Loucy (cell line): Measurements from ENCODE around the gene MANSC1.

Source experiments
- EZH2phosphoT487 ChIP-seq: fragments of 200-600 bp; IDR thresholded peaks from 2 replicates; pipeline ENCODE4 v1.6.1; 2018; ENCODE audit warnings: antibody characterized with exemption, mild to moderate bottlenecking, moderate library complexity, borderline replicate concordance
- TF ChIP-seq, protein P1 (sequence below): fragments of 200-600 bp; sonication (generic); conservative IDR thresholded peaks from 2 replicates; pipeline ENCODE4 v1.5.1; 2014; ENCODE audit warnings: mild to moderate bottlenecking, antibody characterized with exemption, low read length

DNA sequence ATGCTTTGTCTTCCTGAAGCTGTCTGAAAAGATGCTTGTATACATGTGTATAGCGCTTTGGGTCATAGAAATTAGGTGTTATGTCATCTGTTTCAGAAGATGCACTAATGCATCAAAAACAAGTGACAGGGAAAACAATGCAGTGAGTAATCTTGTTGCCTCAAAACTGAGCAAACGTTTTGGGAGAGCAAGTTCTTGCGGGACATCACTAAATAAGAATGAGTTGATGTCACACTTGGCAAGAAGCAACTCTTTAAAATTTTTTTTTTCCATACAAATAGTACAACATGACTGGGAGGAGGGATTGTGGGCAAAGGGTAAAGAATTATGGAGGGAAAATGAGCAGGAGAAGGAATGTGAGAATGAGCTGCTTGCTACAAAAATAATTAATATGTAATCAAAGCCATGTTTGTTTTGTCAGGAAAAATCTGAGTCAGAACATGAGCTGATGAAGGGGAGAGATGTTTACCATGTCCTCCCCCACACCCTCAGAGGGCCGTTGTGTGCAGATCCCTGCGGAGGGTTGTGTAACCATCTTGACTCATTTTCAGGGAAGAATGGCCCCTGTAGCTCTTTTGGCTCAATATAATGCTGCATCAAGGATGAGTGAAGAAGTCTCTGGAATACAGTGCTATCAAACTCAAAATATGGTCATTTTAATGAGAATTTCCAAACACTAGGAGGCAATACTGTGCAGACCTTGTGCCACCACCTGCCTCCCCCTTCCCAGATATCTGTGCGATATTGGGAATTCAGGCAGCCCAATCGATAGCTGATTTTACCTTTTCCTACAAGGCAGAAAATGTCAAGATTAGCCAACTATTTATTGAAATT lies 48.2 kb upstream of the MANSC1 start:
- TF ChIP-seq, protein P1, sequence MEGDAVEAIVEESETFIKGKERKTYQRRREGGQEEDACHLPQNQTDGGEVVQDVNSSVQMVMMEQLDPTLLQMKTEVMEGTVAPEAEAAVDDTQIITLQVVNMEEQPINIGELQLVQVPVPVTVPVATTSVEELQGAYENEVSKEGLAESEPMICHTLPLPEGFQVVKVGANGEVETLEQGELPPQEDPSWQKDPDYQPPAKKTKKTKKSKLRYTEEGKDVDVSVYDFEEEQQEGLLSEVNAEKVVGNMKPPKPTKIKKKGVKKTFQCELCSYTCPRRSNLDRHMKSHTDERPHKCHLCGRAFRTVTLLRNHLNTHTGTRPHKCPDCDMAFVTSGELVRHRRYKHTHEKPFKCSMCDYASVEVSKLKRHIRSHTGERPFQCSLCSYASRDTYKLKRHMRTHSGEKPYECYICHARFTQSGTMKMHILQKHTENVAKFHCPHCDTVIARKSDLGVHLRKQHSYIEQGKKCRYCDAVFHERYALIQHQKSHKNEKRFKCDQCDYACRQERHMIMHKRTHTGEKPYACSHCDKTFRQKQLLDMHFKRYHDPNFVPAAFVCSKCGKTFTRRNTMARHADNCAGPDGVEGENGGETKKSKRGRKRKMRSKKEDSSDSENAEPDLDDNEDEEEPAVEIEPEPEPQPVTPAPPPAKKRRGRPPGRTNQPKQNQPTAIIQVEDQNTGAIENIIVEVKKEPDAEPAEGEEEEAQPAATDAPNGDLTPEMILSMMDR, result 0 out of 2 replicates have a peak, but pooled peaks have one; percentile 14
- no peak for TF ChIP-seq EZH2phosphoT487
